NCI-H1105 treated with DMSO at 0.1 percent for 48 hours (cell line): ENCODE data around the gene PDZD4.

ENCODE experiments used
- DNase-seq: peaks from one replicate; lab custom pipeline; 2025; lab: John Stamatoyannopoulos, UW

The PDZD4 gene

GRCh38 chrX:153786669-153787068 is 43.7 kb downstream of the PDZD4 start:
- no peak for DNase-seq

- no peak for DNase-seq
These were observed 45.9 kb downstream of the PDZD4 start for GRCh38 chrX:153784325-153784967.

- no peak for DNase-seq
These were observed 46.8 kb downstream of the PDZD4 start for GRCh38 chrX:153783378-153784013.

GRCh38 chrX:153782871-153783270 is 47.5 kb downstream of the PDZD4 start:
- no peak for DNase-seq

GRCh38 chrX:153782313-153782712 is 48.0 kb downstream of the PDZD4 start:
- peak; percentile 98 for DNase-seq

GRCh38 chrX:153781428-153782047 is 48.8 kb downstream of the PDZD4 start:
- DNase-seq: no peak

- DNase-seq: no peak
These were observed 49.5 kb downstream of the PDZD4 start, which contains the start of gene SRPK3 for GRCh38 chrX:153780678-153781427. Gene SRPK3, plus strand, starts transcription at chrX:153781041. Its CDS starts 46 bp downstream, at chrX:153781087.

GRCh38 chrX:153779891-153780677 is 50.3 kb downstream of the PDZD4 start:
- DNase-seq: no peak

GRCh38 chrX:153778684-153779101 is 51.7 kb downstream of the PDZD4 start:
- DNase-seq: no peak

GRCh38 chrX:153778181-153778580 is 52.2 kb downstream of the PDZD4 start:
- no peak for DNase-seq

- DNase-seq: no peak
These were observed 52.9 kb downstream of the PDZD4 start for GRCh38 chrX:153777261-153778090.

GRCh38 chrX:153776611-153777045 is 53.7 kb downstream of the PDZD4 start:
- DNase-seq: no peak

- no peak for DNase-seq
These were observed 54.2 kb downstream of the PDZD4 start for GRCh38 chrX:153776120-153776599.

- no peak for DNase-seq
These were observed 54.8 kb downstream of the PDZD4 start for GRCh38 chrX:153775293-153776119.

- no peak for DNase-seq
These were observed 55.6 kb downstream of the PDZD4 start for GRCh38 chrX:153774576-153775292.

GRCh38 chrX:153773741-153774575 is 56.4 kb downstream of the PDZD4 start:
- DNase-seq: no peak

GRCh38 chrX:153773218-153773611 is 57.1 kb downstream of the PDZD4 start:
- DNase-seq: no peak
